Measurements from ENCODE around the gene FAM20A.

GRCh38 chr17:68640242-68640989 lies 39.2 kb upstream of the FAM20A start:
- no peak for TF ChIP-seq CTCF (IDR thresholded peaks at IDR 0.05)
- TF ChIP-seq POLR2A (IDR thresholded peaks at IDR 0.05) = no peak
